ENCODE results near the gene ABI2. TPM values are rescaled to one million over a fixed set of nuclear protein-coding genes. Genes with fewer than 3 reads are reported as not detected.

The ABI2 gene
- total RNA-seq, result 102 and 111 TPM in 2 replicates
- long read RNA-seq, full-length matches to known transcripts, result 32 of 105 reads
- long read RNA-seq, partial matches to known transcripts, result 10 of 105 reads
- long read RNA-seq, other reads (novel, unspliced or antisense), result 63 of 105 reads

DNA sequence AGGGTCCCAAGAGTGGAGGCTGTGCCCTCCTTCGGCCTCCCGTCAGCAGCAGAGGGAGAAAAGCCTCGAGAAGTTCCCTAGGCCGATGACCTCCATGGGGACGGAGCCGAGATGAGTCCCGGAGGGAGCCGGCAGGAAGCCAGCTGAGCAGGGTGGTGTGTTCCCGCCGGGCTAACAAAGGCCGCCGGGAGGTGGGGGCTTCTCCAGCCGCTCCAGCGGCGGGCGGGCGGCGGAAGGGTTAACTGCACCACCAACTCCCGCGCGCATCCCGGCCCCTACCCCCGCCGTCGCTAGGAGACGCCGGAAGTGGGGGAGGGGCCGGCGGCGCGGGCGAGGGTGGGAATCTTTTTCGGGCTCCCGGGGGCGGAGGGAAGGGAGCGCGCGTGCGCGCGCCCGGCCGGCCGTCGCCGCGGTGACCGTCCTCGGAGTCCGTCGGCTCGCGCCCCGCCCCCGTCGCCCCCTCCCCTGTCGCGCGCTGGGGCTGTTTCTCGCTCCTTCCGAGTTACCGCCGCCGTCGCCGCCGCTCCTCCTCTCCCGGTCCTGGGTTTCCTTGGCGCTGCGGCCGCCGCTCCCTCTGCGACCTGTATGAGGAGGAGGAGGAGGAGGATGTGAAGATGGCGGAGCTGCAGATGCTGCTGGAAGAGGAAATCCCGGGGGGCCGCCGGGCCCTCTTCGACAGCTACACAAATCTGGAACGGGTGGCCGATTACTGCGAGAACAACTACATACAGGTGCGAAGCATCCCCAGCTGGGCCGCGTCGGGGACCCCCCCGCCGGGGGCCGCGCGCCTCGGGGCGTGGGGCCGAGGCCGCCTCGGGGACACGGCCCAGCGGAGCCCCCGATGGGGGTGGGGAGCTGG lies at the start of gene ABI2:
TSS of gene ABI2 (plus strand) at position 494 of the 859 bp plus-strand sequence. CDS start at position 615, 121 bp downstream.
- Mint-ChIP-seq H3K9me3 (ENCODE audit: low read depth) (no peaks in the 10 kb centered on the region), H3K36me3 (ENCODE audit: insufficient read depth) (peaks cover 3% of the 10 kb centered on the region), H3K4me1 (ENCODE audit: low read depth) (peaks cover 27% of the 10 kb centered on the region), H3K4me3 (ENCODE audit: low read depth) (peak within 1 kb of the TSS; percentile 97), H3K27ac (peak within 1 kb of the TSS; percentile 99), H3K27me3 (no peaks in the 10 kb centered on the region)
- no peak for TF ChIP-seq CTCF (IDR thresholded peaks at IDR 0.05; ENCODE audit: unreplicated experiment)
- peak; percentile 94 for DNase-seq (ENCODE audit: low spot score, unreplicated experiment)

- DNase-seq (ENCODE audit: low spot score, unreplicated experiment), result no peak
- TF ChIP-seq CTCF (IDR thresholded peaks at IDR 0.05; ENCODE audit: unreplicated experiment), result no peak
- H3K4me3 Mint-ChIP-seq (ENCODE audit: low read depth), result no peak overlapping the region
- no peak overlapping the region for H3K27ac Mint-ChIP-seq
- H3K36me3 Mint-ChIP-seq (ENCODE audit: insufficient read depth), result peaks cover 12% of the 10 kb centered on the region
- no peaks in the 10 kb centered on the region for H3K27me3 Mint-ChIP-seq
- no peaks in the 10 kb centered on the region for H3K4me1 Mint-ChIP-seq (ENCODE audit: low read depth)
- no peaks in the 10 kb centered on the region for H3K9me3 Mint-ChIP-seq (ENCODE audit: low read depth)
Observed at GRCh38 chr2:203279288-203279687, 48.9 kb upstream of the ABI2 start.

DNA sequence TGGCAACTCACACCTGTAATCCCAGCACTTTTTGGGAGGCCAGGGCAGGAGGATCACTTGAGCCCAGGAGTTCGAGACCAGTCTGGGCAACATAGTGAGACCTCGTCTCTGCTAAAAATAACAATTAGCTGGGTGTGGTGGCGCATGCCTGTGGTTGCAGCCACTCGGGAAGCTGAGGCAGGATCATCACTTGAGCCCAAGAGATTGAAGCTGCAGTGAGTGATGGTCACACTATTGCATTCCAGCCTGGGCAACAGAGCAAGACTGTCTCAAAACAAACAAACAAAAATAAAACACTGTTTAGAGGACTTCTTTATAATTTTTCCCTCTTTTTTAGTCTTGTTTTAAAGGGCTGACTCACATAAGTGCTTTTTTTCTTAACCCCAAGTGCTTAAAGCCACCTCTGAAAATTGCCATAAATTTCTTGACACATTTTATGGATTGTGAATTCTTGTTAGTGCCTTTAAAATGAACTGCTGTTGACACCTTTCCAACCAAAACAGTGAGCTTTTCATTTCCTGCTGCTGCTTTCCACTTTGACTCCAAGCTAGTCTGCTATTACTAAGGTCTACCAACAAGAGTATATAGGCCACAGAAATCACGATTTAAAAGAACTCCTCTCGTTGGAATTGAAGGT lies 47.6 kb upstream of the ABI2 start:
- H3K9me3 Mint-ChIP-seq (ENCODE audit: low read depth), result no peaks in the 10 kb centered on the region
- H3K4me3 Mint-ChIP-seq (ENCODE audit: low read depth), result no peak overlapping the region
- DNase-seq (ENCODE audit: low spot score, unreplicated experiment), result no peak
- no peaks in the 10 kb centered on the region for H3K4me1 Mint-ChIP-seq (ENCODE audit: low read depth)
- TF ChIP-seq CTCF (IDR thresholded peaks at IDR 0.05; ENCODE audit: unreplicated experiment), result no peak
- no peaks in the 10 kb centered on the region for H3K27me3 Mint-ChIP-seq
- no peak overlapping the region for H3K27ac Mint-ChIP-seq
- H3K36me3 Mint-ChIP-seq (ENCODE audit: insufficient read depth), result peaks cover 15% of the 10 kb centered on the region

GRCh38 chr2:203282101-203282500 lies 46.1 kb upstream of the ABI2 start:
- no peak for TF ChIP-seq CTCF (IDR thresholded peaks at IDR 0.05; ENCODE audit: unreplicated experiment)
- Mint-ChIP-seq H3K9me3 (ENCODE audit: low read depth) (no peaks in the 10 kb centered on the region), H3K4me3 (ENCODE audit: low read depth) (no peak overlapping the region), H3K27ac (no peak overlapping the region), H3K36me3 (ENCODE audit: insufficient read depth) (peaks cover 15% of the 10 kb centered on the region), H3K4me1 (ENCODE audit: low read depth) (no peaks in the 10 kb centered on the region), H3K27me3 (no peaks in the 10 kb centered on the region)
- DNase-seq (ENCODE audit: low spot score, unreplicated experiment), result no peak

GRCh38 chr2:203286532-203286931 lies 41.7 kb upstream of the ABI2 start:
- no peaks in the 10 kb centered on the region for H3K9me3 Mint-ChIP-seq (ENCODE audit: low read depth)
- no peaks in the 10 kb centered on the region for H3K4me1 Mint-ChIP-seq (ENCODE audit: low read depth)
- TF ChIP-seq CTCF (IDR thresholded peaks at IDR 0.05; ENCODE audit: unreplicated experiment), result no peak
- DNase-seq (ENCODE audit: low spot score, unreplicated experiment), result no peak
- peaks cover 12% of the 10 kb centered on the region for H3K36me3 Mint-ChIP-seq (ENCODE audit: insufficient read depth)
- H3K27me3 Mint-ChIP-seq, result no peaks in the 10 kb centered on the region
- H3K27ac Mint-ChIP-seq, result no peak overlapping the region
- H3K4me3 Mint-ChIP-seq (ENCODE audit: low read depth), result no peak overlapping the region

Measured in progenitor cell of endocrine pancreas (in vitro differentiated cells).